GM12878 (cell line): Measurements from ENCODE around the gene GALE.

Experiments used
- CHD4 ChIP-seq: fragments of 200-600 bp; sonication (generic); IDR thresholded peaks from 2 replicates; pipeline ENCODE4 v1.6.1; 2016; ENCODE audit warnings: mild to moderate bottlenecking
- CREB1 ChIP-seq: IDR thresholded peaks from 2 replicates; pipeline ENCODE4 v1.6.1; 2012; ENCODE audit warnings: low read depth, mild to moderate bottlenecking, inconsistent platforms
- EP300 ChIP-seq, 2 experiments: fragments of 150-350 bp in 1 of 2; IDR thresholded peaks; 2 replicates each; pipeline ENCODE4 v1.6.1; 2011 to 2012; ENCODE audit warnings: low read depth in 2 of 2, low read length in 2 of 2, borderline replicate concordance in 1 of 2, improper control_type of control experiment in 1 of 2, inconsistent platforms in 1 of 2; ENCODE audit not compliant: control insufficient read depth in 1 of 2
- GABPA ChIP-seq: IDR thresholded peaks from 2 replicates; pipeline ENCODE4 v1.6.1; 2014; ENCODE audit warnings: antibody characterized with exemption, low read depth, mild to moderate bottlenecking, inconsistent platforms
- HDAC2 ChIP-seq: fragments of 200-600 bp; sonication (generic); IDR thresholded peaks from 2 replicates; pipeline ENCODE4 v1.6.1; 2017
- KDM1A ChIP-seq: fragments of 200-600 bp; sonication (generic); IDR thresholded peaks from 2 replicates; pipeline ENCODE4 v1.6.1; 2016; ENCODE audit warnings: borderline replicate concordance
- POLR2A ChIP-seq: IDR thresholded peaks from 2 replicates; pipeline ENCODE4 v1.6.1; 2011; ENCODE audit warnings: low read depth, mild to moderate bottlenecking, low read length
- POLR2AphosphoS2 ChIP-seq: IDR thresholded peaks from 2 replicates; pipeline ENCODE4 v1.6.1; 2011; ENCODE audit warnings: low read depth, mild to moderate bottlenecking, low read length, improper control_type of control experiment, moderate library complexity
- STAT3 ChIP-seq: IDR thresholded peaks from 2 replicates; pipeline ENCODE4 v1.6.1; 2011; ENCODE audit warnings: low read depth, low read length, improper control_type of control experiment
- TF ChIP-seq, protein P1 (sequence below): IDR thresholded peaks from 2 replicates; pipeline ENCODE4 v1.6.1; 2011; ENCODE audit warnings: mild to moderate bottlenecking, low read depth, low read length, moderate library complexity; ENCODE audit not compliant: insufficient replicate concordance
- TF ChIP-seq, protein P2 (sequence below), 3 experiments: IDR thresholded peaks in 2 of 3; conservative IDR thresholded peaks in 1 of 3; 2 replicates each; pipeline ENCODE4 v1.5.1; 2011; ENCODE audit warnings: low read depth in 3 of 3, low read length in 3 of 3, mild to moderate bottlenecking in 3 of 3, control low read depth in 2 of 3, moderate library complexity in 2 of 3, inconsistent platforms in 1 of 3, mixed read lengths in 1 of 3; ENCODE audit not compliant: control insufficient read depth in 2 of 3, insufficient read depth in 1 of 3; ENCODE audit errors: extremely low read depth in 1 of 3
- TF ChIP-seq, protein P3 (sequence below): IDR thresholded peaks from 2 replicates; pipeline ENCODE4 v1.6.1; 2011; ENCODE audit warnings: borderline replicate concordance, low read depth, mild to moderate bottlenecking, moderate library complexity, mixed read lengths, low read length; ENCODE audit not compliant: insufficient read depth; ENCODE audit errors: extremely low read length
- TF ChIP-seq, protein P4 (sequence below): IDR thresholded peaks from 2 replicates; pipeline ENCODE4 v1.6.1; 2012; ENCODE audit warnings: low read depth, low read length, improper control_type of control experiment
- TF ChIP-seq, protein P5 (sequence below): IDR thresholded peaks from 2 replicates; pipeline ENCODE4 v1.6.1; 2012; ENCODE audit warnings: mild to moderate bottlenecking, low read depth, low read length

DNA sequence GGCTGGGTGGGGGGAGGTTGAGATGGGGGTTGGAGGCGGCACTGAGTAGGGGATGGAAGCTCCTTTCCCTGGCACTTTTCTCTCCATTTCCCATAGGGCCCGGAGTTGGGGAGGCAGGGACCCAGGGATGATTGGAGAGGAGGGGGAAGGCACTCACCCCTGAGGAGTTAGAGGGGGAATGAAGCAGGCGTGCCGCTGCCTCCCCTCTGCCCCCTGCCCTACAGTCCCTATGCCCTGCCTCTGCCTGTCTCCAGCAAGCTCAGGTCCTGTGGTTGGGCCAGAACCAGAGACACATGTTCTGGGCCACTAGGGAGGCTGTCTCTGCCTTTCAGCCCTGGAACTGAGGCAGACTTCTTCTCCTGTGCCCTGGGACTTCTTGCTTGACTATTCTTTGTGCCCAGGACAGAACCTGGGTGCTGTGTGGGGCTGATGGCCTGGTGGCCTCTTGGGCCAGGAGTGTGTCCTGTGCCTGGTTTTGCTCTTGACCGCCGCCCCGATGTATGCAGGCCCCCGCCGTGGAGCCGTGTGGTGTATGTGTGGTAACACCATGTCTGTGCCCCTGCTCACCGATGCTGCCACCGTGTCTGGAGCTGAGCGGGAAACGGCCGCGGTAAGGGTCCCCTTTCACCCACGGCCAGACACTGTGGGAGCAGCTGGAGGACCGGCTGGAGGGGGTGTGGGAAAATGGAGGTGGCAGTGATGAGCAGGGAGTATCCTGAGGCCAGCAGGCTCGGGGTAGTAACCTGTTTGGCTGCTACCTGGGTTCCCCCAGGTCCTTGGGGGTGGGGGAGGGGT is 8.2 kb downstream of the GALE start:
- TF ChIP-seq, protein P1, sequence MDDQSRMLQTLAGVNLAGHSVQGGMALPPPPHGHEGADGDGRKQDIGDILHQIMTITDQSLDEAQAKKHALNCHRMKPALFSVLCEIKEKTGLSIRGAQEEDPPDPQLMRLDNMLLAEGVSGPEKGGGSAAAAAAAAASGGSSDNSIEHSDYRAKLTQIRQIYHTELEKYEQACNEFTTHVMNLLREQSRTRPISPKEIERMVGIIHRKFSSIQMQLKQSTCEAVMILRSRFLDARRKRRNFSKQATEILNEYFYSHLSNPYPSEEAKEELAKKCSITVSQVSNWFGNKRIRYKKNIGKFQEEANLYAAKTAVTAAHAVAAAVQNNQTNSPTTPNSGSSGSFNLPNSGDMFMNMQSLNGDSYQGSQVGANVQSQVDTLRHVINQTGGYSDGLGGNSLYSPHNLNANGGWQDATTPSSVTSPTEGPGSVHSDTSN = no peak
- TF ChIP-seq, protein P2, sequence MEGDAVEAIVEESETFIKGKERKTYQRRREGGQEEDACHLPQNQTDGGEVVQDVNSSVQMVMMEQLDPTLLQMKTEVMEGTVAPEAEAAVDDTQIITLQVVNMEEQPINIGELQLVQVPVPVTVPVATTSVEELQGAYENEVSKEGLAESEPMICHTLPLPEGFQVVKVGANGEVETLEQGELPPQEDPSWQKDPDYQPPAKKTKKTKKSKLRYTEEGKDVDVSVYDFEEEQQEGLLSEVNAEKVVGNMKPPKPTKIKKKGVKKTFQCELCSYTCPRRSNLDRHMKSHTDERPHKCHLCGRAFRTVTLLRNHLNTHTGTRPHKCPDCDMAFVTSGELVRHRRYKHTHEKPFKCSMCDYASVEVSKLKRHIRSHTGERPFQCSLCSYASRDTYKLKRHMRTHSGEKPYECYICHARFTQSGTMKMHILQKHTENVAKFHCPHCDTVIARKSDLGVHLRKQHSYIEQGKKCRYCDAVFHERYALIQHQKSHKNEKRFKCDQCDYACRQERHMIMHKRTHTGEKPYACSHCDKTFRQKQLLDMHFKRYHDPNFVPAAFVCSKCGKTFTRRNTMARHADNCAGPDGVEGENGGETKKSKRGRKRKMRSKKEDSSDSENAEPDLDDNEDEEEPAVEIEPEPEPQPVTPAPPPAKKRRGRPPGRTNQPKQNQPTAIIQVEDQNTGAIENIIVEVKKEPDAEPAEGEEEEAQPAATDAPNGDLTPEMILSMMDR (IDR thresholded peaks at IDR 0.05 in 2 of 3, conservative IDR thresholded peaks at IDR 0.05 in 1 of 3; ENCODE audit: control insufficient read depth in 2 of 3, extremely low read depth in 1 of 3, insufficient read depth in 1 of 3, low read depth in 3 of 3, low read length in 3 of 3) = no peak
- TF ChIP-seq EP300 (IDR thresholded peaks at IDR 0.05; ENCODE audit: borderline replicate concordance in 1 of 2, control insufficient read depth in 1 of 2, low read depth in 2 of 2, low read length in 2 of 2) (no peak), CREB1 (no peak), POLR2AphosphoS2 (no peak), HDAC2 (no peak), KDM1A (no peak), CHD4 (no peak), GABPA (no peak), STAT3 (no peak), POLR2A (peak; percentile 6)
- TF ChIP-seq, protein P3, sequence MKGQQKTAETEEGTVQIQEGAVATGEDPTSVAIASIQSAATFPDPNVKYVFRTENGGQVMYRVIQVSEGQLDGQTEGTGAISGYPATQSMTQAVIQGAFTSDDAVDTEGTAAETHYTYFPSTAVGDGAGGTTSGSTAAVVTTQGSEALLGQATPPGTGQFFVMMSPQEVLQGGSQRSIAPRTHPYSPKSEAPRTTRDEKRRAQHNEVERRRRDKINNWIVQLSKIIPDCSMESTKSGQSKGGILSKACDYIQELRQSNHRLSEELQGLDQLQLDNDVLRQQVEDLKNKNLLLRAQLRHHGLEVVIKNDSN = no peak
- TF ChIP-seq, protein P4, sequence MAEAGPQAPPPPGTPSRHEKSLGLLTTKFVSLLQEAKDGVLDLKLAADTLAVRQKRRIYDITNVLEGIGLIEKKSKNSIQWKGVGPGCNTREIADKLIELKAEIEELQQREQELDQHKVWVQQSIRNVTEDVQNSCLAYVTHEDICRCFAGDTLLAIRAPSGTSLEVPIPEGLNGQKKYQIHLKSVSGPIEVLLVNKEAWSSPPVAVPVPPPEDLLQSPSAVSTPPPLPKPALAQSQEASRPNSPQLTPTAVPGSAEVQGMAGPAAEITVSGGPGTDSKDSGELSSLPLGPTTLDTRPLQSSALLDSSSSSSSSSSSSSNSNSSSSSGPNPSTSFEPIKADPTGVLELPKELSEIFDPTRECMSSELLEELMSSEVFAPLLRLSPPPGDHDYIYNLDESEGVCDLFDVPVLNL = no peak
- TF ChIP-seq, protein P5, sequence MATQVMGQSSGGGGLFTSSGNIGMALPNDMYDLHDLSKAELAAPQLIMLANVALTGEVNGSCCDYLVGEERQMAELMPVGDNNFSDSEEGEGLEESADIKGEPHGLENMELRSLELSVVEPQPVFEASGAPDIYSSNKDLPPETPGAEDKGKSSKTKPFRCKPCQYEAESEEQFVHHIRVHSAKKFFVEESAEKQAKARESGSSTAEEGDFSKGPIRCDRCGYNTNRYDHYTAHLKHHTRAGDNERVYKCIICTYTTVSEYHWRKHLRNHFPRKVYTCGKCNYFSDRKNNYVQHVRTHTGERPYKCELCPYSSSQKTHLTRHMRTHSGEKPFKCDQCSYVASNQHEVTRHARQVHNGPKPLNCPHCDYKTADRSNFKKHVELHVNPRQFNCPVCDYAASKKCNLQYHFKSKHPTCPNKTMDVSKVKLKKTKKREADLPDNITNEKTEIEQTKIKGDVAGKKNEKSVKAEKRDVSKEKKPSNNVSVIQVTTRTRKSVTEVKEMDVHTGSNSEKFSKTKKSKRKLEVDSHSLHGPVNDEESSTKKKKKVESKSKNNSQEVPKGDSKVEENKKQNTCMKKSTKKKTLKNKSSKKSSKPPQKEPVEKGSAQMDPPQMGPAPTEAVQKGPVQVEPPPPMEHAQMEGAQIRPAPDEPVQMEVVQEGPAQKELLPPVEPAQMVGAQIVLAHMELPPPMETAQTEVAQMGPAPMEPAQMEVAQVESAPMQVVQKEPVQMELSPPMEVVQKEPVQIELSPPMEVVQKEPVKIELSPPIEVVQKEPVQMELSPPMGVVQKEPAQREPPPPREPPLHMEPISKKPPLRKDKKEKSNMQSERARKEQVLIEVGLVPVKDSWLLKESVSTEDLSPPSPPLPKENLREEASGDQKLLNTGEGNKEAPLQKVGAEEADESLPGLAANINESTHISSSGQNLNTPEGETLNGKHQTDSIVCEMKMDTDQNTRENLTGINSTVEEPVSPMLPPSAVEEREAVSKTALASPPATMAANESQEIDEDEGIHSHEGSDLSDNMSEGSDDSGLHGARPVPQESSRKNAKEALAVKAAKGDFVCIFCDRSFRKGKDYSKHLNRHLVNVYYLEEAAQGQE = no peak
